Activated CD8-positive, alpha-beta T cell treated with anti-CD3 and anti-CD28 coated beads for 36 hours (primary cell): ENCODE results near the gene PRPS2. TPM values are rescaled to one million over a fixed set of nuclear protein-coding genes. Genes with fewer than 3 reads are reported as not detected.

Experiments
- ATAC-seq: fragments of 200-7000 bp; cut with Tn5 transposase; one replicate; pipeline ENCODE4 v1.10.0; 2021; ENCODE audit warnings: mild to moderate bottlenecking, moderate library complexity
- CTCF ChIA-PET: fragments of 350-600 bp; sonication (Branson Sonifier 250); formaldehyde crosslinking; loops from one replicate; lab custom pipeline; 2021; ENCODE audit warnings: antibody characterized with exemption; lab: Charles Lee
- POLR2A ChIA-PET: fragments of 350-600 bp; sonication (Branson Sonifier 250); formaldehyde crosslinking; loops from one replicate; lab custom pipeline; 2021; ENCODE audit warnings: antibody characterized with exemption; lab: Charles Lee
- DNase-seq: peaks from one replicate; pipeline ENCODE4 v3.0.0-alpha.2; 2020
- H3K27ac Mint-ChIP-seq: one replicate; pipeline ENCODE4 v1.8.0; 2021; ENCODE audit warnings: mild to moderate bottlenecking, mixed read lengths
- H3K27me3 Mint-ChIP-seq: one replicate; pipeline ENCODE4 v1.8.0; 2021; ENCODE audit warnings: mixed read lengths
- H3K36me3 Mint-ChIP-seq: one replicate; pipeline ENCODE4 v1.8.0; 2021; ENCODE audit warnings: low read depth, mixed read lengths
- H3K4me1 Mint-ChIP-seq: one replicate; pipeline ENCODE4 v1.8.0; 2021; ENCODE audit warnings: low read depth, mixed read lengths
- H3K4me3 Mint-ChIP-seq: one replicate; pipeline ENCODE4 v1.8.0; 2021; ENCODE audit warnings: mild to moderate bottlenecking, moderate library complexity, mixed read lengths
- H3K9me3 Mint-ChIP-seq: one replicate; pipeline ENCODE4 v1.8.0; 2021; ENCODE audit warnings: mixed read lengths
- intact Hi-C: fragments of 100-400 bp; cut with micrococcal nuclease; formaldehyde crosslinking; loops from one replicate; pipeline ENCODE4 v1.10.0; 2022
- total RNA-seq, 2 experiments: library from RNA; stranded (reverse); gene quantifications; one replicate each; pipeline ENCODE4 v1.2.3, GENCODE V29; 2021
- TF ChIP-seq, protein P1 (sequence below): fragments of 200-600 bp; IDR thresholded peaks from one replicate; pipeline ENCODE4 v1.8.0; 2022; ENCODE audit warnings: antibody characterized with exemption, mild to moderate bottlenecking

The PRPS2 gene
- total RNA-seq, 2 experiments from 2014 or later = 110 to 114 TPM

DNA sequence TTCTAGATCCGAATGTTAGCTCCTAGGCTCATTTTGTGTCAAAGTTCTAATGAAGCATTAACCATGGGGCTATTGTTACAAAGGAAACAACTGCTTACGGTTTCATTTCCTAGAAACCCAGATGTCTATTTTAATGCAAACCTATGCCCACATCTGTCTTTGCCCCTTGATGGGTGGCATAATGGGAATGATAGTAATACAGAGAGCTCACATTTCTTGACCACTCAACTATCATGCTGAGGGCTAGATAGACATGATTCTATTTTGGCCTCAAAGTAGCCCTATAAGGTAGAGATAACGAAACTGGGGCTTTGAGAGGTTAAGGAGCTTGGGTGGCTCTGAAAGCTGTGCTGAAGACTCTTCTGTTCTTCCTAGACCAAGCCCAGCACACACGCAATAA lies 77.5 kb downstream of the PRPS2 start:
- Mint-ChIP-seq H3K36me3 (no peaks in the 10 kb centered on the region), H3K4me1 (peaks cover 8% of the 10 kb centered on the region), H3K9me3 (no peaks in the 10 kb centered on the region), H3K4me3 (no peak overlapping the region), H3K27ac (no peak overlapping the region), H3K27me3 (no peaks in the 10 kb centered on the region)
- ATAC-seq (no peak), DNase-seq (no peak)
- POLR2A ChIA-PET = no interaction called here
- intact Hi-C loops = no loop called here
- TF ChIP-seq, protein P1, sequence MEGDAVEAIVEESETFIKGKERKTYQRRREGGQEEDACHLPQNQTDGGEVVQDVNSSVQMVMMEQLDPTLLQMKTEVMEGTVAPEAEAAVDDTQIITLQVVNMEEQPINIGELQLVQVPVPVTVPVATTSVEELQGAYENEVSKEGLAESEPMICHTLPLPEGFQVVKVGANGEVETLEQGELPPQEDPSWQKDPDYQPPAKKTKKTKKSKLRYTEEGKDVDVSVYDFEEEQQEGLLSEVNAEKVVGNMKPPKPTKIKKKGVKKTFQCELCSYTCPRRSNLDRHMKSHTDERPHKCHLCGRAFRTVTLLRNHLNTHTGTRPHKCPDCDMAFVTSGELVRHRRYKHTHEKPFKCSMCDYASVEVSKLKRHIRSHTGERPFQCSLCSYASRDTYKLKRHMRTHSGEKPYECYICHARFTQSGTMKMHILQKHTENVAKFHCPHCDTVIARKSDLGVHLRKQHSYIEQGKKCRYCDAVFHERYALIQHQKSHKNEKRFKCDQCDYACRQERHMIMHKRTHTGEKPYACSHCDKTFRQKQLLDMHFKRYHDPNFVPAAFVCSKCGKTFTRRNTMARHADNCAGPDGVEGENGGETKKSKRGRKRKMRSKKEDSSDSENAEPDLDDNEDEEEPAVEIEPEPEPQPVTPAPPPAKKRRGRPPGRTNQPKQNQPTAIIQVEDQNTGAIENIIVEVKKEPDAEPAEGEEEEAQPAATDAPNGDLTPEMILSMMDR = no peak
- CTCF ChIA-PET = interaction anchor here (2.3 kb wide), 1 partner anchor 97 kb away, joined by 5 read pairs; no protein-coding TSS in a partner anchor

DNA sequence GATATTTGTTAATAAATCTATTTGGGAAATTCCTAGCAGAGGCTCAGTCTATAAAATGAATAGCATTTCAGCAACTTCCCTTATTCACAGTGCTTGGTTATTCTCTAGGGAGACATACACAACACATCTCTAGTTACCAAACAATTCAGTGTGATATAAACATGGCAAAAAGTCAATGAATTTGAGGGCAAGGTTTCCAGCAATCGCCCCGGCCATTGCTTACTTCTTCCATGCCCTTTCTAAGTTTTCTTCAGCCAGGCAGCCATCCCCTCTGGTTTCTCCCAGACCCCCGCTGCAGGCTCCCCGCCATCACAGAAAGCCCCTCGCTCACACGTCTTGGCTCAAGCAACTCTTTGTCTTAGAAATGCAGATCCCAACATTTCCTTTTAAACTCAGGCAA lies 80.0 kb downstream of the PRPS2 start:
- TF ChIP-seq, protein P1 = no peak
- Mint-ChIP-seq H3K27ac (no peak overlapping the region), H3K36me3 (no peaks in the 10 kb centered on the region), H3K4me3 (no peak overlapping the region), H3K4me1 (peaks cover 8% of the 10 kb centered on the region), H3K9me3 (no peaks in the 10 kb centered on the region), H3K27me3 (no peaks in the 10 kb centered on the region)
- intact Hi-C loops = no loop called here
- POLR2A ChIA-PET = no interaction called here
- CTCF ChIA-PET = no interaction called here
- DNase-seq = no peak
- no peak for ATAC-seq

DNA sequence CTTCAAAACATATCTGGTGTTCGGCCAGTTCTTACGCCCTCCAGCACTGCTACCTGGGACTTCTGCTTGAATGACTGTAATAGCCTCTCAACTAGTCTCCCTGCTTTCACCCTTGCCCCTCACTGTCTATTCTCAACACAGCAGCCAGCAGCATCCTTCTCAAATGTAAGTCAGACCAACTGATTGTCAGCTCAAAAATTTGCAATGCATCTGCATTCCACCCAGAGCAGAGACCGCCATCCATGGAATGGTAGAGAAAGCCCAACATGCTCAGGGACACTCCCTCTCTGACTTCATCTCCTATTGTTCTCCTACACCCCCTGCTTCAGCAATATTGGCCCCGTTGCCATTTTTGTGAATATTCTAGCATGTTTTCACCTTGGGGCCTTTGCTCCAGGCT lies 81.5 kb downstream of the PRPS2 start:
- Mint-ChIP-seq H3K27ac (no peak overlapping the region), H3K4me1 (peaks cover 4% of the 10 kb centered on the region), H3K36me3 (no peaks in the 10 kb centered on the region), H3K4me3 (no peak overlapping the region), H3K27me3 (no peaks in the 10 kb centered on the region), H3K9me3 (no peaks in the 10 kb centered on the region)
- no peak for DNase-seq
- intact Hi-C loops = no loop called here
- no peak for ATAC-seq
- TF ChIP-seq, protein P1 = no peak
- CTCF ChIA-PET = no interaction called here
- POLR2A ChIA-PET = no interaction called here

Other genes with a start within 250 kb of the PRPS2 start
- gene TLR7, start 75.7 kb downstream of the PRPS2 start, total RNA-seq = under 1 TPM; 0.07 to 0.13 TPM
- not detected for gene TLR8, start 115.2 kb downstream of the PRPS2 start, total RNA-seq
- 1,000 to 10,000 TPM; 5,169 to 5,393 TPM for gene TMSB4X, start 183.7 kb downstream of the PRPS2 start, total RNA-seq